ENCODE results near the gene SERP1. TPM values are rescaled to one million over a fixed set of nuclear protein-coding genes. Genes with fewer than 3 reads are reported as not detected.

Gene SERP1
- polyA plus RNA-seq, 1 of the 3 experiments (the other 2 are of a cell fraction): 77.4 TPM

- no peaks in the 10 kb centered on the region for H3K9me3 ChIP-seq
- no peaks in the 10 kb centered on the region for H3K9me2 ChIP-seq
- peaks cover 4% of the 10 kb centered on the region for H3F3A ChIP-seq (replicated peaks; ENCODE audit: insufficient read depth)
- H2AFZ ChIP-seq (ENCODE audit: low read depth): no peak overlapping the region
- 89% methylated on average over 10 of the region's 10 CpGs for WGBS (ENCODE audit: low lambda C conversion rate)
- H3K36me3 ChIP-seq (replicated peaks in 1 of 2; ENCODE audit: control insufficient read depth in 1 of 2, insufficient read depth in 2 of 2, low read length in 1 of 2): peaks cover 26 to 30% of the 10 kb centered on the region in 2 experiments
- DNase-seq: no peak
- H3K4me1 ChIP-seq (ENCODE audit: control insufficient read depth in 1 of 2, insufficient read depth in 2 of 2, low read depth in 1 of 2, low read length in 1 of 2): peaks cover 0 to under 1% of the 10 kb centered on the region in 2 experiments; a peak in 2 of 4 replicates
- H3K4me2 ChIP-seq: no peak overlapping the region
- no peak overlapping the region for H3K4me3 ChIP-seq (ENCODE audit: low read depth in 2 of 2, low read length in 1 of 2)
- no peak overlapping the region for H3K9ac ChIP-seq
- TF ChIP-seq SMC3 (IDR thresholded peaks at IDR 0.05; ENCODE audit: low read depth, low read length) (no peak), YY1 (IDR thresholded peaks at IDR 0.05; ENCODE audit: low read depth) (no peak), RXRA (IDR thresholded peaks at IDR 0.05; ENCODE audit: borderline replicate concordance, low read depth) (no peak), EZH2phosphoT487 (IDR thresholded peaks at IDR 0.05; ENCODE audit: borderline replicate concordance, low read depth) (no peak), EP300 (IDR thresholded peaks at IDR 0.05; ENCODE audit: borderline replicate concordance in 1 of 2, low read depth in 1 of 2, low read length in 1 of 2) (no peak), RAD21 (IDR thresholded peaks at IDR 0.05; ENCODE audit: low read length) (no peak), FOXM1 (IDR thresholded peaks at IDR 0.05; ENCODE audit: low read depth) (no peak), ELF1 (IDR thresholded peaks at IDR 0.05) (no peak), JUND (IDR thresholded peaks at IDR 0.05) (no peak), MEF2A (IDR thresholded peaks at IDR 0.05; ENCODE audit: borderline replicate concordance, low read depth) (no peak), IRF3 (IDR thresholded peaks at IDR 0.05; ENCODE audit: low read depth, low read length) (no peak), POLR2AphosphoS5 (IDR thresholded peaks at IDR 0.05; ENCODE audit: low read depth, low read length) (no peak), CTCF (IDR thresholded peaks at IDR 0.05) (no peak), PBX3 (IDR thresholded peaks at IDR 0.05) (no peak)
- H3K79me2 ChIP-seq (ENCODE audit: insufficient read depth): peaks cover 27% of the 10 kb centered on the region
- H4K20me1 ChIP-seq (ENCODE audit: insufficient read depth): peaks cover 18% of the 10 kb centered on the region
- POLR2A ChIA-PET: no interaction called here
- no peak overlapping the region for H3K27ac ChIP-seq (ENCODE audit: low read depth in 2 of 2, low read length in 1 of 2)
- CTCF ChIA-PET: interaction anchor here (1.1 to 1.6 kb wide), 4 partner anchors 9 to 43 kb away, joined by 3 to 6 read pairs (median 5); no protein-coding TSS in a partner anchor
- H3K27me3 ChIP-seq (ENCODE audit: insufficient read depth): no peaks in the 10 kb centered on the region
Observed at GRCh38 chr3:150538324-150539208, 7.7 kb downstream of the SERP1 start.
